PC-3 (cell line): ENCODE measurements around the gene OR1K1.

ENCODE experiments used
- CTCF ChIP-seq: fragments of 300-600 bp; sonication (generic); conservative IDR thresholded peaks from 2 replicates; pipeline ENCODE4 v1.5.1; 2017; ENCODE audit warnings: antibody characterized with exemption, low read depth, mild to moderate bottlenecking, low read length
- EZH2 ChIP-seq: fragments of 300-600 bp; sonication (generic); IDR thresholded peaks from one replicate; pipeline ENCODE4 v1.6.1; 2017; ENCODE audit warnings: antibody characterized with exemption, mild to moderate bottlenecking, low read length; ENCODE audit not compliant: unreplicated experiment

DNA sequence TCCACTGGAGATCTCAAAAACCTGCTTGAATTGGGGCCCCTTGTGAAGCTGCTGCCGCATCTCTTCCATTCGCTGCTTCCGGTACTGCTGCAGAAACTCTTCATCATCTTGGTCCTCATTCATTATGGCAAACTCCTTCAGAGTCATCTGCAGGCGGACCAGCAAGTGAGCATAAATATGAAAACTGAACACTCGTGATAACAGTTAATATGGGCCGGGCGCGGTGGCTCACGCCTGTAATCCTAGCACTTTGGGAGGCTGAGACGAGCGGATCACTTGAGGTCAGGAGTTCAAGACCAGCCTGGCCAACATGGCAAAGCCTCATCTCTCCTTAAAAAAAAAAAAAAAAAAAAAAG, 20.5 kb downstream of the OR1K1 start:
- TF ChIP-seq CTCF, result no peak
- no peak for TF ChIP-seq EZH2
